ENCODE results near the gene COG1.
A peak's percentile ranks its signal among the peaks of the same experiment; 100 is the strongest.

Gene COG1

DNA sequence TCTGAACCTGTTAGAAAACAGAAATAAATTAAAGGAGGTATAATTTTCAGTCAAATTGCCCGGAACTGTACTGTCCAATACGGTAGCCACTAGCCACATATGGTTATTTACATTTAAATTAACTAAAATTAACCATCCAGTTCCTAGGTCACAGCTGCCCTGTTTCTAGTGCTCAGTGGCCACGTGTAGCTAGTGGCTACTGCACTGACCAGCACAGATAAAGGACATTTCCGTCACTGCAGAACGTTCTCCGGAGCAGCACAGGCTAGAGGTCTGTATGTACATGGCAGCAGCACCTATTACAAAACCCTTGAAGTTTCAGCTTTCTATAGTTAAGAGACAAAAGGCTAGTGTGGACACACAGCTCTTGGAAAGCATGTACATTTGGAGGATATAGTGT lies 35.1 kb downstream of the COG1 start:
- DNase-seq (ENCODE audit: low read depth in 2 of 3, low spot score in 1 of 3), result no peak

DNA sequence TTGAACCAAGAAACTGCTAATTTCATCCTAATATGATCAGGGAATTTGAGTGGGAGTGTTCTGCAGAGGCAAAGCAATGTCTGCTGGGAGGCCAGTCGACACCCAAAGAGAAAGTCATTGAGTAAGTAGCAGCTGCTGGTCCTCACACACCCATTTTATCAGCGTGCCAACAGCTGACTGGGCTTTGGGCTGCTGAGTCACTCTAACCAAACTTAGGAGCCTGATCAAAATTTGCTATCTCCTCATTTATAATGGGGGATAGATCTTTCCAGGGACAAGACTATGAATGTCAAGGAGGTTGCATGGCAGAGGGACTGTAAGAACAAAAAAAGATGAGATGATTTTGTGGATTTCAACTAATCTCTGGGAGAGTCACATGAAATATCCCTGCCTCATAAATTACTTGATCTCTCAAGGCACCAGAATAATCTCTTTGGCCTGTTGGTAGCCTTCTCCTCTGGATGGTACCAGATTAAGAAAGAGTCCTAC lies 35.9 kb downstream of the COG1 start:
- no peak for DNase-seq (ENCODE audit: low read depth in 2 of 3, low spot score in 1 of 3)

DNA sequence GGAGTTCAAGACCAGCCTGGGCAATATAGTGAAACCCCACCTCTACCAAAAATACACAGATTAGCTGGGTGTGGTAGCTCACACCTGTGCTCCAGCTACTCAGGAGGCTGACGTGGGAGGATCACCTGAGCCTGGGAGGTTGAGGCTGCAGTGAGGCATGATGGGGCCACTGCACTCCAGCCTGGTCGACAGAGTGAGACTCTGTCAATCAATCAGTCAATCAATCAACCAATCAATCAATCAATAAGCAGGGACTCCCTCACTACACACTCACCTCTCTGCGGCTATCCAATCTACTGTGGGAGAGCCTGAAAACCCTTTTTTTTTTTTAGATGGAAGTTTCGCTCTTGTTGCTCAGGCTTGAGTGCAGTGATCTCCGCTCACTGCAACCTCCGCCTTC lies 37.2 kb downstream of the COG1 start:
- DNase-seq (ENCODE audit: low read depth in 2 of 3, low spot score in 1 of 3), result no peak

DNA sequence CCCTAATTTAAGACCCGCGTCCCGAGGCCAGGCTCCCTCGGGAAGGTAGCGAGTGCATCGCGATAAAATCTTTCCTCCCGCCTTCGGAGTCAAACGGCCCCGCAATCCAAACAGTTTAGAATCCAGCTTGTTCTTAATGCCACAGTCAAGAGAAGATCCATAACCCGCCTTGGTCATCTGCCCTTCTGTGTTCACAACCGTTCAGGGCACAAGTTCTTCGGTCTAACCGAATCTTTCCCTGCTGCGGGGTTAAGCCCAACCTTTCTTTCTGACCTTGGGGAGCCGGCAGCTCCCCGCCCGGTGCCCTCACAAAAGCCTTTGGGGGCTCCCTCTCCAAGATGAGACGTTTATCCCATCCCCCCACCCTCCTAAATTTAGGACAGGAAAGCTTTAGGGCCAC lies 38.5 kb downstream of the COG1 start:
- no peak for DNase-seq (ENCODE audit: low read depth in 2 of 3, low spot score in 1 of 3)

DNA sequence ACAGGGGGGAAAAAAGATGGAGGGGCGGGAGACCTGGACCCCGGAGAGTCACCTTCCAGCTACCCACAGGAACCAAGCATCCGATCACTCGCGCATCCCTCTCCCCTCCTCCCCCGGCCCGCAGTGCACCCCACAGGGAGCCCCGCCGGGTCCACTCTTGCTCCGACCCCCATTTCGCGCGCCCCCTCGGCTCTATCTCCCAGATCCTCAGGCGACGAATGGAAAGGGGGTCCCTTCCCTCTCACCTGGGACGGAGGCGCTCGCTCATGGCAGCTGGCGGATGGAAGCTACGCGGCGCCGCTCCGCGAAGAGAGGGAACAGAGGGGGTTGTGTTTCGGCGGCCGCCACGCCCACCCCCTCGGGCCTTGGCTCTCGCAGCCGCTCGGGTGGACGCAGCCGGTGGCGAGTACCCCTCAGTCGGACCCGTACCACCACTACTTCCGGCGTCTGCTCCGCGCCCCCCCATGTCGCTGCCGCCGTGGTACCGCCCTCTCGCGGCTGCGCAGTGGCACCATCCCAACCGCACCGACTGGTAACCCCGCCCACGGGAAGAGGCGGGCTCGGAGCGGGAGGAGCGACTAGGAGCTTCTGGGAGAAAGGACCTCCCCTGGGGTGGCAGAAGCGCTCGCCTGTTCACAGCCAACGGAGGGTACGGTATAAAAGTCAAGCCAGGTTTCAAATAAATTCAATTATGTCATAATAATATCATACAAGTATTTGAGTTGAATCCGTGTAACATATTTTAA lies 39.2 kb downstream of the COG1 start:
- peak; percentile 92 to 97 (median 94) for DNase-seq (ENCODE audit: low read depth in 2 of 3, low spot score in 1 of 3)

DNA sequence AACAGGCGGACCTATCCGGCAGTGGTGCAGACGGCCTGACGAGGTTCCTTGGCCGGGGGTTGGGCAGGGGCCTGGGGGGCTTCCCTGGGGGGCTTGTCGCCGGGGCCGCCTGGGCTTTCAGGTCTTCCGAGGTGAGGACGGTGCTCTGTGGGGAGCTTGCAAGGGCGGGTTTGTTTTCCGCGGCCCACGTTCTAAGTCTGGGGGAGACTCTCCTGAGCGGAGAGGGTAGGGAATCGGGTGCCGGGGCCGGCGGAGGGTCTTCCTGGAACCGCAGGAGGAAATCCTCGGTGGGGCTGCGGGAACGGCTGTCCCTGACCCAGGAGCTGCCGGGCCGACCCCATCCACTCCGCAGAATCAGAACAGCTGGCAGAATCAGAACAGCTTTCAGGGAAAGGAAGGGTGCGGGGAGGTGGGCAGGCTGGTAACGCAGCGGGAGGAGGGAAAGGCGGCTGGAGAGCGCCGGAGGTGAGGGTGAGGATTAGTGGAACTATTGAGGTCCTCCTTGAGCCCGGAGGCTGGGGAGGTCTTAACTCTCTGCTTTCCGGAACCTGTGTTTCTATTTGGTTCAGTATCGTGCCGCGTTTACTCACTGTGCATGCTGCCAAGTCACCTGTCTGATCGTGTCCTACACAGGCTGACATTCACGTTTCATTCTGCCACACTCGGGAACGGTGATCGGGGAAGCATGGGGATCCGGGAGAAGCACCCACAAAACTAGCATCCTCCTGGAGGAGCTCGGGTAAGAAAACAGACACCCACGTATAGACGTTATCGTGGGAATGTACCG lies 39.9 kb downstream of the COG1 start:
- peak in 2 of 3 donors; percentile 14 to 28 for DNase-seq (ENCODE audit: low read depth in 2 of 3, low spot score in 1 of 3)

DNA sequence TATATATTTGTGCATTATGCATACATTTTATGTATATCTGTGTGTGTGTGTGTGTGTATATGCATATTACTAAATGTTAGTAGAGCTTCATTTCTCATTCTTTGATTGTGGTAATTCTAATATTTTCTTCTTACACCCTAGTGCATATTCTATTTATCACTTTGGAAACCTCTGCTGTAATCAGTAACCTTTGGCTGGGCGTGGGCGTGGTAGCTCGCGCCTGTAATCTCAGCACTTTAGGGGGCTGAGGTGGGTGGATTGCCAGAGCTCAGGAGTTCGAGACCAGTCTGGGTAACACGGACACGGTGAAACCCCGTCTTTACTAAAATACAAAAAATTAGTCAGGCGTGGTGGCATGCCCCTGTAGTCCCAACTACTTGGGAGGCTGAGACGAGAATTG lies 41.9 kb downstream of the COG1 start:
- DNase-seq (ENCODE audit: low read depth in 2 of 3, low spot score in 1 of 3), result no peak

DNA sequence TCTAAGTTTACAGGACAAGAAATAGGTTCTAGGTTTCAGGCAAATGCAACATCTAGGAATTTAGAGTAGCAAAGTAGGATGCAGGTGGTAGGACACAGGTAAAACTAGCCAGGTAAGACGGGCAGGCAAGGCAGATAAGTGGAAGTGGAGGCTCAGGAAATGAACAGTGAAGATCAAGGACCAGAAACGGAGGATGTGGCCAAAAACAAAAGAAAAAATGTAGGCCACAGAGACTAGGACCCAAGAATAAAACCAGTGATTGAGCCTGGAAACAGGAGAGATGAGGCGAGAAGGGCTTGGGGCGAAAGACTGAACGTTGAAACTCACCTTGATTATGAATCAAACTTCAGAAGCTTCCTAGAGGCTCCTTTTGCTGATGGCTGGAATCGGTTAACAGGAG lies 44.9 kb downstream of the COG1 start:
- no peak for DNase-seq (ENCODE audit: low read depth in 2 of 3, low spot score in 1 of 3)

DNA sequence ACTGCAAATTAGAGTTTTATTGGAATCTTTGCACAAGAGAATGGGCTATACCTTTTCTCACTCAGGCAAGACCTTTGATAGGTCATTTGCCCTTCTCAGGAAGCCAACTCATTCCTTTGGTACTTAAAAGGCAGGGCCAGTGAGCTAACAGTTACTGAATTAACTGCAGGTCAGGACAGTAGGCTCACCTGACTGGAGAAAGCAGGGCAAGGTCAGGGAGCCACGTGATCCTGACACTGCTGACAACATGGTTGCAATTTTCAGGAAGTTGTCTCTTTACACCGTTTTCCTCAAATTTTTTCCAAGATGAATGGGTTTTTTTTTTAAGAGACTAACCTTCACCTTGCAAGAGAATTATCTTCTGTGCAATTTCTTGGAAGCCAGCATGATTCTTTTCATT lies 47.7 kb downstream of the COG1 start:
- no peak for DNase-seq (ENCODE audit: low read depth in 2 of 3, low spot score in 1 of 3)

DNA sequence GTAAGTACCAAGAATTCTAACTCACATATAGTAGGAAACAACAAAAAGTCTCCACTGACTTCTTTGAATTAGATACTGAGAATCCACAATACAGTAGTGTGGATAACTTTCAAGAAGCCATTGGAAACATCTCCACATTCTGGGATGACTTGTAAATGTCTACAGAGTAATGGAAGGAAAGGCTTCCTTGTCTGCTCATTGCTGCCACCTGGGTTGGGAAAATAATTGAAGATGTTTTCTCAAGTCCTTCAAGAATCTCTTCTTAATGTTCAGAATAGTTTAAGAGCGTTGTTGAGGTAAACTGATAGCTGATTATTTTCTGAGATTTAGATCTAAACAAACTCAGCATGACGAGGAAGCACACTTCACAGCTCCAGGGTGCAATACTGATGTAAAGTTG lies 54.9 kb downstream of the COG1 start:
- no peak for DNase-seq (ENCODE audit: low read depth in 2 of 3, low spot score in 1 of 3)

DNA sequence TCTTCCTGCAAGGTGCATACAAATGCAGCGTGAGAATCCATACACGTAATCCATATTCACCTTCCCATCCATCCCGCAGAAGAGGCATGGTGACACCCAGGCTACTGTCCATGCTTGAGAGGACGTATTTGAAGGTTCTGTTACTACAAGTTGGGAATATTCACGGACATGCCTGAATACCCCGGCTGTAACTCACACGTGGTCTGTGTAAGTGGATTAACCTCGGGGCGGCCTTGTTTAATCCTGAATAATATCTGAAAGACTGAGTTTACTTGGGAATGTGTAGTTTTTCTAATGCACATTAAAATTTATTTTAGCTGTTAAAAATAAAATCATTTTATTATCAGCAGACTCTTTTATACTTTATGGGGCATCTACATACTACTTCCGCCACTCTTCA lies 55.7 kb downstream of the COG1 start:
- DNase-seq (ENCODE audit: low read depth in 2 of 3, low spot score in 1 of 3), result no peak

DNA sequence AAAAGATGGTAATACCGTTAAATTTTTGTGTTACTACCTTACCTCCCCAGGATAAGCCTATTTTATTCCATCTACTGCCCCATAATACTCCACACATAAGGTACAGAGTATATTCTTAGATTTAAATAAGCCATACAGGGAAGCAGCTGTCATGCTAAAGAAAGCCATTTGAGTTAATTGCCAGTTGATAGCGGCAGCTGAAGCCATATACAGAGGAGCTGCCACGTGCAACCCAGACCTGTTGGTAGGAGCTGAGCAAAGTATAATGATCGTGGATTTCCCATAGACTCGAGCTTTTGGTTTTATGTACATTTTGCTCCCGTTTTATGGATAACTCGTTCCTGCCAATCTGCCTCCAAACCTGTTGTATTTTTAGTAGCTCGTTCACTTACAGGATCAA lies 56.8 kb downstream of the COG1 start:
- no peak for DNase-seq (ENCODE audit: low read depth in 2 of 3, low spot score in 1 of 3)

DNA sequence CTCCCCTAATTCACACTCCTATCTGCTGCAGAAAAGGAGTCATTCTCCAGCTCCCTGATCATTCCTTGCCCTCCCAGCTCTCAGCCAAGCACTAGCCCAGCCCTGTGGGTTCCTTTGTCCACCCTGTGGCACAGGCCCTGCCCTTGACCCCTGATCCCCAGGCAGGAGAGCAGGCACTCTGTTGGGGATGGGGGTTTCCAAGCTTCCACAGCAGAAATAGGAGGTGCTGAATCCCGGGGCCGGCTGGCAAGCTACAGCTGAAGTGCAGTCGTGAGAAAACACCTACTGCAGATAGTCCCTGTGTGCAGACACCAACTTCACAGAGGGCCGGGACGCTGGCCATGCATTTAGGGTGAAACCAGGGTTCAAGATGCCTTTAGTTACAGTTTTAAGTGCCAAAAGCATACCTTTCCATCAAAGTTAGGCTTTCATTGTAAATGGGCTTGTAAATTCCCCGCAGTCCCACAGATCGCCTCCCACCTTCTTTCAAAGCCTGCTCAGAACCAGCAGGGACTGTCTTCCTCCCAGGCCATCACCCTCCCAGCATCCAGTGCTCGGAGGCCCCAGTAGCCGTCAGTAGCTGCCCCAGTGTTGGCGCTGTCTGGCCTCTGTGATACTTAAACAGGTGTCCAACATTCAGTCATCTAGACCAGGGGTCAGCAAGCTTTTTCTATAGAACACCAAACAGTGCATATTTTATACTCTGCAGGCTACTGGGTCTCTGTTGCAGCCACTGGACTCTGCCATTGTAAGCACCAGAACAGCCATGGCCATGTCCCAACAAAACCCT lies 58.2 kb downstream of the COG1 start:
- no peak for DNase-seq (ENCODE audit: low read depth in 2 of 3, low spot score in 1 of 3)

DNA sequence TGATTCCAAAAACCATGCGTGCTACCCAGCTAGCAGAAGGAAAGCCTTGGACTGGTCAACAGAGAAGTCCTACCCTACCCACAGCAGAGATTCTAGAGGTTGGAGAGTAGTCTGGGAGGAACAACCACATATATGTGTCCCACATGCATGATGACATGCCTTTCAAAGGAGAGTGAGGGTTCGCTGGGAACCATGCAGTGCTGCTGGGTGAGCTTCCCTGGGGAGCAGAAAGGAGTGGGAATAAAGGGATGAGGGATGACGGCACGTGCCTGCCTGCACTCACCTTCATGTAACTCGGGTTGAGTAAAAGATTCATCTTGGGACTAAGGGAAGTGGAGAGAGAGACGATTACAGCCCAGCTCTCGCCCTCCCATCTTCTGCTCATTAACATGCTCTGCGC lies 59.0 kb downstream of the COG1 start:
- no peak for DNase-seq (ENCODE audit: low read depth in 2 of 3, low spot score in 1 of 3)

DNA sequence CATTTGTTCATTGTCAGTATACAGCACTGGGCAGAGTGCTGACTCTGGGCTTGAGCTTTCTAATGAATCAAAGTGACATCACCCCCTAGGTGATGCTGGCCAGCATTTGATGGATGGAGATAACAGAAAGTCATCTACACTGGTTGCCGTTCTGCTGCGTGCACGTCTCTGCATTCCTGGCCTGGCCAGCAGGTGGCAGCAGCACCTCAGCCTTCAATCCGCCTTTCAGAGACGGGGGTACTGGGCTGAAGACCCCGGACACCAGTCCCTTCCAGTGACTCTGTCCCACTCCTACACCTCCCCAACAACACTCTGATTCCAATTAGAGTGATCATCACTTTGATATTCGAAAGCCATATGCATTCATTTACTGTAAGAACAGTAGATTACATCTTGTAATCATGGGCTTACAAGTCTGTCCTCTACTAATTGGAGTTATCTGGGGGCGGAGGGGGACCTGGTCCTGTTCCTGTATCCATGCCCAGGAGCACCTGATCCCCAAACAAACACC lies 62.9 kb downstream of the COG1 start:
- peak; percentile 25 to 48 (median 30) for DNase-seq (ENCODE audit: low read depth in 2 of 3, low spot score in 1 of 3)

DNA sequence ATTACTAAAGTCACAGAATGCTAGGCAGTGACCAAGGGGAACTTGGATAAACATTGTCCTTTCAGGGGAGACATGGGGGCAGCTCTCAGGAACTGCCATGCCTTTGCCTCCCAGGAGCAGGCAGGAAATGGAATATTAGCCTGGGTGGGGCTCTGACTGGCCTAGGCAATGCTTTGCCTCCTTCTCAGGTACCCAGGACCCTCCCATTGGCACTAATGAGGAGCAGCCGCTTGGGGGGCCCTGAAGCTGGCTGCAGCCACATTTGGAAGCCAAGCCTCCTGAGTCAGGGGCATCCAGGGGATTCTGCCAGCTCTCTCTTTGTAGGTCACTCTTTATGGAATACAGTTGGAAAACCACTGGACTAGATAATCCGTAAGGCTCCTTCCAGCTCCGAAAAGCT lies 63.4 kb downstream of the COG1 start:
- no peak for DNase-seq (ENCODE audit: low read depth in 2 of 3, low spot score in 1 of 3)

DNA sequence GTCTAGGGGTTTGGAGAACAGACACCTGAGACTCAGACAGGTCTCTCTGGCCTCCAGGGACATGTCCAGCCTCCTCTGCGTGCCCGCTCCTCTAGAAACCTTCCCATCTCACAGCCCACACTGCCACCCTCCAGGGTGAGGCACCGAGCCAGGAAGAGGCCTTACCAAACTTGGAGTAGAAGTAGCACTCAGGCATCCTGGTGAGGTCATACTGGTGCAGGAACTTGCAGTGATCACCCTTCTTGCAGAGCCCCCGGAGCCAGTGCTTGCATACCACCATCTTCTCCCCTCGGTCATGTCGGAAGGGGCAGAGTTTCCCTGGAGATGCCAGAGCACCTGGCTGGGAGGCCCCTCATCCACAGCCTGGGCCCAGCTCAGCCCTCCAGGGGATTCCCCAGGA lies 64.7 kb downstream of the COG1 start:
- no peak for DNase-seq (ENCODE audit: low read depth in 2 of 3, low spot score in 1 of 3)

Data from stimulated activated CD4-positive, alpha-beta T cell treated with anti-CD3 and anti-CD28 coated beads, Interleukin-12 subunit alpha, Interleukin-12 subunit beta, amount 100 ng/mL, for 48 hours (primary cell).